Activated T-helper 2 cell treated with anti-CD3 and anti-CD28 coated beads, Interferon-gamma antibody, Interleukin-2, Interleukin-4, amounts not matched to agents 10 μg/mL and 5 μg/mL and 100 μg/mL, durations not matched to agents 14 hours and 24 hours and 36 hours (primary cell): ENCODE measurements around the gene CTBS. TPM values are rescaled to one million over a fixed set of nuclear protein-coding genes. Genes with fewer than 3 reads are reported as not detected.

Experiments used
- DNase-seq: peaks from one replicate; pipeline ENCODE4 v3.0.0; 2021; ENCODE audit warnings: low spot score
- H3K27ac Mint-ChIP-seq: one replicate; pipeline ENCODE4 v1.8.0; 2021; ENCODE audit warnings: mixed read lengths
- H3K27me3 Mint-ChIP-seq: one replicate; pipeline ENCODE4 v1.8.0; 2021; ENCODE audit warnings: low read depth, mixed read lengths
- H3K36me3 Mint-ChIP-seq: one replicate; pipeline ENCODE4 v1.8.0; 2021; ENCODE audit warnings: low read depth, mixed read lengths
- H3K4me1 Mint-ChIP-seq: one replicate; pipeline ENCODE4 v1.8.0; 2021; ENCODE audit warnings: low read depth, mixed read lengths
- H3K4me3 Mint-ChIP-seq: one replicate; pipeline ENCODE4 v1.8.0; 2021; ENCODE audit warnings: low read depth, mild to moderate bottlenecking, moderate library complexity, mixed read lengths
- H3K9me3 Mint-ChIP-seq: one replicate; pipeline ENCODE4 v1.8.0; 2021; ENCODE audit warnings: mixed read lengths
- intact Hi-C: fragments of 100-400 bp; cut with micrococcal nuclease; formaldehyde crosslinking; loops from one replicate; pipeline ENCODE4 v1.15.1; 2023
- total RNA-seq: library from RNA; stranded (reverse); gene quantifications from 2 replicates; pipeline ENCODE4 v1.2.3, GENCODE V29; 2022

CTBS gene
- total RNA-seq, 1 donor from 2014 or later: 14.1 TPM

DNA sequence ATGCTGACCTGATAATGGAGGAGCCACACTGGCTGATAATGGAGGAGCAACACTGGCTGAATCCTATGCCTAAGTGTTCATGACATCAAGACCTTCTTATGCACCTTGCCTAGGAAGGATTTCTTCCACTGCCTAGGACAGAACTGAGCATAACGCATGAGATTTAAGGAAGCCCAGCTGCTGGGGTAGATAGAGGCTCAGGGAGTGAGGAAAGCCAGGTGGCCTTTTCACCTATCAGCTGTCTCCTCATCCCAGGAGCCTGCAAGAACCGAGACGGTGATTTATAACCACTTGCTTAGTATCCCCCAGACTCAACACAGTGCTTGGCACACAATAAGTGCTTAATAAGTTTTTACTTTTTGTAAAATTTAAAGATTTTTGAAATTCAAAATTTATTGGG lies 7.4 kb upstream of the CTBS start:
- Mint-ChIP-seq H3K27me3 (no peaks in the 10 kb centered on the region), H3K9me3 (peaks cover 6% of the 10 kb centered on the region), H3K27ac (no peak overlapping the region), H3K4me1 (peaks cover 2% of the 10 kb centered on the region), H3K4me3 (no peak overlapping the region), H3K36me3 (no peaks in the 10 kb centered on the region)
- intact Hi-C loops: no loop called here
- DNase-seq: no peak

- intact Hi-C loops: loop anchor here (1.0 to 10.0 kb wide), 9 partner anchors 44 to 702 kb away; partner anchors contain the start of genes BCL10, C1orf52, GNG5 and MCOLN2
- Mint-ChIP-seq H3K27ac (peak overlapping the region; percentile 92), H3K4me1 (peaks cover 46% of the 10 kb centered on the region), H3K36me3 (peaks cover 33% of the 10 kb centered on the region), H3K4me3 (peak overlapping the region; percentile 97), H3K27me3 (no peaks in the 10 kb centered on the region), H3K9me3 (peaks cover 9% of the 10 kb centered on the region)
- DNase-seq: no peak
Measured at GRCh38 chr1:84574936-84575335, 696 bp upstream of the CTBS start.

DNA sequence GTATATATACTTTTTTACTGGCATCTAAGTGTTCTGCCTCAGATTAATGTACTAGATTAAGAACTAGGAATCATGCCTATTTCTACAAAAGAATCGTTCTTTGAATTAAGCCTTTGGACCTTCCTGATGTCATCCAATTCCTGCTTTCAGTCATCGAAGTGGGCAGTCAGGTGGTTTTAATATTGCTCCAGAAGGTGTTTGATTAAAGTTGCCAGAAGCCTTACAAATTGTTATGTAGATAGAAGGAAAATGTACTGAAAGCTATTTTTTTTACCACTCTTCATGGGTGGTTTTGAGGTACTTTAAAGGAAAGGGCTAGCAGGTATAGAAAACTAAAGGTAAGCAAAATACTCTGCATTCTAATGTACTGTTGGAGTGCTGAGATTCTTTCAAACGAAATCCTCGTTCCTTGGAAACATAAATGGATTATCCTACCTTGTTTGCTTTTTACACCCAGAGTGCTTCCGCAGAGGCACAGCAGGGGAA lies 716 bp downstream of the CTBS start:
- Mint-ChIP-seq H3K27me3 (no peaks in the 10 kb centered on the region), H3K27ac (peak overlapping the region; percentile 100), H3K4me3 (peak overlapping the region; percentile 97), H3K9me3 (peaks cover 9% of the 10 kb centered on the region), H3K36me3 (peaks cover 44% of the 10 kb centered on the region), H3K4me1 (peaks cover 54% of the 10 kb centered on the region)
- intact Hi-C loops: loop anchor here (1.0 to 10.0 kb wide), 6 partner anchors 26 to 704 kb away; partner anchors contain the start of genes BCL10, C1orf52 and MCOLN2
- DNase-seq: no peak

DNA sequence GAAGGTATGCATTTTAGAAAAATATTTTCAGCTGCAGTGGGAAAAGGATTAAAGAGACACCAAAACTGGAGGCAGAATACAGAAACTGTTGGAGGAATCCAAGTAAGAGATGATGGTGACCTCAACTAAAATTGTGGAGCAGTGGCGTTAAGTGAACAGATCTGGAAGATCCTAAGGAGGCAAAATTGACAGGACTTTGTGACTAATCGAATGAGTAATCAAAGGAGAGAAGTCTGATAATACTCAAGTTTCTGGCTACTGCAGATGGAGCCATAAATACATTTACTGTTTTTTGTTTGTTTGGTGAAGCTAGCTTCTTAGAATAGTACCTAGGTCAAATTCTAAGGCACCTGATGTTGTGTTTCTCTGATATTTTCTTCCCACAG lies 3.1 kb downstream of the CTBS start:
- DNase-seq: no peak
- Mint-ChIP-seq H3K36me3 (peaks cover 59% of the 10 kb centered on the region), H3K4me1 (peaks cover 60% of the 10 kb centered on the region), H3K27me3 (no peaks in the 10 kb centered on the region), H3K27ac (no peak overlapping the region), H3K4me3 (no peak overlapping the region), H3K9me3 (peaks cover 9% of the 10 kb centered on the region)
- intact Hi-C loops: loop anchor here (5.0 to 10.0 kb wide), 4 partner anchors 386 to 706 kb away; partner anchors contain the start of genes BCL10, C1orf52 and MCOLN2

DNA sequence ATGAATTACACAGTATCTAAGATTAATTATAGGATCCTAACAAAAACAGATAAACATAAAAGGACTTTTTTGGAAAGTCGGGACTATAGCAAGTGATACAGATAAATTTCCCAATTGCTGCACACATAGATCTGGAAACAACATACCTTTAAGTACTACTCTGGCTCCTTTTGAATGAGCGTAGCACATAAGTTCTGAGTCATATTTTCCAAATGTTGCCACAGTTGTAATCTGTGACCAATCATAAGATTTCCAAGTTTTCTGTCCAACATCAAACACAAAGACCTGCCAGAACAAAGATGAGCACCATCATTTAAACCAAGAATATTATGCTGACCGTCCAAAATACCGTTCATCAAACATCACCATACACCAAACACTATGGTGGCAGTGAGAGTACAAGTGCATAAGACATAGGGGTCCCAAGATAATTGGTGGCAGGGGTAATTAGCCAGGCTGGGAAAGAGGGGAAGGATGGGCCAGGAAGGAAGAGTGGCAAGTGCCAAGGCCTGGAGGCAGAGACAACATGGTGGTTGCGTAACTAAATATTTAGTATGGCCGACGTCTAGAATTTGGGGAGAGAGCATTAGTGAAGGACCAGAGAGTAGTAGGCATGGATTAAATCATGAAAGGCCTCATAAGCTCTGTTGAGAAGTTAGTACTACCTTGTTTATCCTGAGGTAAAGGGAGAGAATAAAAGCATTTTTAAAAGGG lies 3.6 kb downstream of the CTBS start:
- peak overlapping the region; percentile 28 for H3K27ac Mint-ChIP-seq
- no peak for DNase-seq
- H3K27me3 Mint-ChIP-seq: no peaks in the 10 kb centered on the region
- no peak overlapping the region for H3K4me3 Mint-ChIP-seq
- H3K9me3 Mint-ChIP-seq: peaks cover 9% of the 10 kb centered on the region
- H3K4me1 Mint-ChIP-seq: peaks cover 60% of the 10 kb centered on the region
- intact Hi-C loops: loop anchor here (5.0 to 10.0 kb wide), 4 partner anchors 387 to 707 kb away; partner anchors contain the start of genes BCL10, C1orf52 and MCOLN2
- peaks cover 59% of the 10 kb centered on the region for H3K36me3 Mint-ChIP-seq

GRCh38 chr1:84569216-84569615 lies 5.0 kb downstream of the CTBS start:
- no peaks in the 10 kb centered on the region for H3K27me3 Mint-ChIP-seq
- H3K9me3 Mint-ChIP-seq: peaks cover 9% of the 10 kb centered on the region
- H3K36me3 Mint-ChIP-seq: peaks cover 59% of the 10 kb centered on the region
- DNase-seq: no peak
- intact Hi-C loops: no loop called here
- peaks cover 48% of the 10 kb centered on the region for H3K4me1 Mint-ChIP-seq
- H3K27ac Mint-ChIP-seq: no peak overlapping the region
- no peak overlapping the region for H3K4me3 Mint-ChIP-seq

DNA sequence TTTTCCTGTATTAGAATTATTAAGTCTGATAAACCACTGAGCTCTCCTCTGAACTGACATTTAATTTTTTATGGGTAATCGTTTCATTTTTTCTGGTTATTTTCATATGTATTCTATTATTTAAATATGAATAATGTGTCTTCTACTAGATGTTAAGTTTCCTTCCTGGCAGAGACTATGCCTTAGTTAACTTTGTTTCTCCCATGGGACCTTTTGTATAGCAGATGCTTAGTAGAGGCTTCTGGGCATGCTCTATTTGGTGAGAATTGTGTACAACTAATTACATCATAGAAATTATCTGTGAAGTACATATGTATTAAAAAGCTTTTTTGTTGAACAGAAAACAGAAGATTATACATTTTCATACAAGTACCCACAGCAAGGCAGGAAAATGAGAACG lies 23.4 kb downstream of the CTBS start:
- Mint-ChIP-seq H3K4me1 (no peaks in the 10 kb centered on the region), H3K27ac (no peak overlapping the region), H3K4me3 (no peak overlapping the region), H3K9me3 (no peaks in the 10 kb centered on the region), H3K36me3 (peaks cover 6% of the 10 kb centered on the region), H3K27me3 (no peaks in the 10 kb centered on the region)
- no peak for DNase-seq
- intact Hi-C loops: no loop called here

- no peak overlapping the region for H3K27ac Mint-ChIP-seq
- intact Hi-C loops: loop anchor here (2.0 kb wide), 2 partner anchors 31 to 99 kb away; no protein-coding TSS in a partner anchor
Measured at GRCh38 chr1:84541679-84542078, 32.6 kb downstream of the CTBS start.

DNA sequence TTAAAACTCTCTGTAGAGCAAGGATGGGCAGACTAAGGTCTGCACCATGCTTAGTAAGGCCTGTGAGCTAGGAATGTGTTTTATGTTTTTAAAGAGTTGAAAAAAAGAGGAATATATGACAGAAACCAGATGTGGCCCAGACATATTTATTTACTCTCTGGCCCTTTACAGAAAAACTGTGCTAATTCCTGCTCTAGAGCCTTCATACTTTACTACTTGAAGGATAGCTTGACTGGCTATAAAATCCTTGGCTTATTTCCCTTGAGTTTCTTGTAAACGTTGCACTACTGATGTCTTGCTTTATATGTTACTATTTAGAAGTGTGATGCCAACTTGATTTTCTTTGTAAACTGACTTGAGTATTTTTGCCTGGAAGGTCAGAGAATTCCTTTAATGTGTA lies 33.5 kb downstream of the CTBS start:
- Mint-ChIP-seq H3K9me3 (no peaks in the 10 kb centered on the region), H3K4me1 (peaks cover 29% of the 10 kb centered on the region), H3K27ac (no peak overlapping the region), H3K4me3 (no peak overlapping the region), H3K27me3 (no peaks in the 10 kb centered on the region), H3K36me3 (peaks cover 27% of the 10 kb centered on the region)
- no peak for DNase-seq
- intact Hi-C loops: loop anchor here (2.0 kb wide), 2 partner anchors 32 to 98 kb away; no protein-coding TSS in a partner anchor

More at GRCh38 chr1:84541679-84542078, 32.6 kb downstream of the CTBS start:
- DNase-seq: no peak
- Mint-ChIP-seq H3K9me3 (no peaks in the 10 kb centered on the region), H3K4me3 (no peak overlapping the region), H3K27me3 (no peaks in the 10 kb centered on the region), H3K4me1 (peaks cover 27% of the 10 kb centered on the region), H3K36me3 (peaks cover 27% of the 10 kb centered on the region)

- no peaks in the 10 kb centered on the region for H3K27me3 Mint-ChIP-seq
- DNase-seq: no peak
- intact Hi-C loops: loop anchor here (2.0 kb wide), 2 partner anchors 33 to 97 kb away; no protein-coding TSS in a partner anchor
- no peak overlapping the region for H3K27ac Mint-ChIP-seq
- no peak overlapping the region for H3K4me3 Mint-ChIP-seq
- no peaks in the 10 kb centered on the region for H3K9me3 Mint-ChIP-seq
- peaks cover 27% of the 10 kb centered on the region for H3K36me3 Mint-ChIP-seq
- peaks cover 32% of the 10 kb centered on the region for H3K4me1 Mint-ChIP-seq
Measured at GRCh38 chr1:84539972-84540371, 34.3 kb downstream of the CTBS start.

GRCh38 chr1:84538599-84538998 lies 35.6 kb downstream of the CTBS start:
- Mint-ChIP-seq H3K4me3 (no peak overlapping the region), H3K27ac (no peak overlapping the region), H3K36me3 (peaks cover 27% of the 10 kb centered on the region), H3K4me1 (peaks cover 35% of the 10 kb centered on the region), H3K9me3 (no peaks in the 10 kb centered on the region), H3K27me3 (no peaks in the 10 kb centered on the region)
- intact Hi-C loops: no loop called here
- DNase-seq: no peak

DNA sequence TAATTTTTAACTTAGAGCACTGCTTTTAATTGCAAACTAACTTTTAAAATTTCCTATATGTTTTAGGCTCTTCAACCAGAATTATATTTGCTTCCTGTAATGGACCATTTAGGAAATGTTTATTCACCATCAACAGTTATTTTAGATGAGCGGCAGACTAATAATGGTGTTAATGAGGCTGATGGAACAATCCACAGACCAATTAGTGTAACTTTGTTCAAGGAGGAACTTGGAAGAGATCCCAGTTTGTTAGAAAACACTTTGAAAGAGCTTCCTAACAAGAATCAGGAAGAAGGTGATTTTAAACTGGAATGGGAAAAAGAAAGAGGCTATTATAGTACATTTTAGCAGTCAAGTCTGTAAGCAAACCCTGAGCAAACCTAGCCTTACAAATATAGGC lies 48.5 kb downstream of the CTBS start:
- peaks cover 5% of the 10 kb centered on the region for H3K9me3 Mint-ChIP-seq
- intact Hi-C loops: no loop called here

GRCh38 chr1:84524590-84524989 lies 49.6 kb downstream of the CTBS start:
- Mint-ChIP-seq H3K27me3 (no peaks in the 10 kb centered on the region), H3K4me1 (no peaks in the 10 kb centered on the region), H3K4me3 (no peak overlapping the region), H3K9me3 (peaks cover 5% of the 10 kb centered on the region), H3K27ac (no peak overlapping the region), H3K36me3 (peaks cover 8% of the 10 kb centered on the region)
- intact Hi-C loops: no loop called here
- no peak for DNase-seq

More for the DNA sequence above, 48.5 kb downstream of the CTBS start:
- no peaks in the 10 kb centered on the region for H3K27me3 Mint-ChIP-seq
- H3K4me1 Mint-ChIP-seq: no peaks in the 10 kb centered on the region
- H3K4me3 Mint-ChIP-seq: no peak overlapping the region
- H3K27ac Mint-ChIP-seq: no peak overlapping the region
- DNase-seq: no peak
- peaks cover 8% of the 10 kb centered on the region for H3K36me3 Mint-ChIP-seq
